ENCODE results near the gene MAPKAPK5.

- no peak for TF ChIP-seq CTCF (IDR thresholded peaks at IDR 0.05)
- TF ChIP-seq POLR2A (IDR thresholded peaks at IDR 0.05): no peak
- TF ChIP-seq POLR2AphosphoS5 (IDR thresholded peaks at IDR 0.05): no peak
Observed at GRCh38 chr12:111803038-111803626, 38.9 kb upstream of the MAPKAPK5 start.
